Upper lobe of left lung (tissue), 6 donors: Measurements from ENCODE around the gene ZNF124. TPM values are rescaled to one million over a fixed set of nuclear protein-coding genes. Genes with fewer than 3 reads are reported as not detected.
"Not testable (repeated sequence)": the region's sequence is repeated elsewhere in the genome, so short reads cannot be mapped to it uniquely, and the experiment has no call there.

Experiments
- ATAC-seq, 2 donors: fragments of 200-7000 bp; cut with Tn5 transposase; one replicate each; pipeline ENCODE4 v1.9.1; 2022; ENCODE audit warnings: mild to moderate bottlenecking in 2 of 2, moderate library complexity in 2 of 2; ENCODE audit not compliant: low FRiP score in 2 of 2
- DNase-seq, 2 donors: peaks; one replicate each; pipeline ENCODE4 v3.0.0-alpha.2; 2019 to 2020
- H3K27ac ChIP-seq, 4 donors: fragments of 200-600 bp; sonication (generic); one replicate each; pipeline ENCODE4 v1.5.1; 2016 to 2019
- H3K27me3 ChIP-seq, 4 donors: fragments of 200-600 bp; sonication (generic); one replicate each; pipeline ENCODE4 v1.5.1; 2017 to 2019
- H3K36me3 ChIP-seq, 4 donors: fragments of 200-600 bp; sonication (generic); one replicate each; pipeline ENCODE4 v1.5.1; 2016 to 2019
- H3K4me1 ChIP-seq, 4 donors: fragments of 200-600 bp; sonication (generic); one replicate each; pipeline ENCODE4 v1.5.1; 2018 to 2019
- H3K4me3 ChIP-seq, 4 donors: fragments of 200-600 bp; sonication (generic); one replicate each; pipeline ENCODE4 v1.5.1; 2017 to 2019; ENCODE audit warnings: mild to moderate bottlenecking in 2 of 4, moderate library complexity in 1 of 4
- H3K9me3 ChIP-seq, 4 donors: fragments of 200-600 bp; sonication (generic); one replicate each; pipeline ENCODE4 v1.5.1; 2018 to 2019
- CTCF ChIP-seq, 6 experiments: fragments of 450-650 bp in 4 of 6; fragments of 200-600 bp in 2 of 6; sonication (generic) in 2 of 6; IDR thresholded peaks; one replicate each; pipeline ENCODE4 v1.5.1; 2016 to 2019; ENCODE audit warnings: antibody characterized with exemption in 6 of 6
- EP300 ChIP-seq, 4 donors: sonication (generic); formaldehyde crosslinking; IDR thresholded peaks; one replicate each; pipeline ENCODE4 v1.5.1; 2017; ENCODE audit warnings: antibody characterized with exemption in 4 of 4, control low read depth in 2 of 4
- POLR2A ChIP-seq, 4 donors: fragments of 450-650 bp; IDR thresholded peaks; one replicate each; pipeline ENCODE4 v1.5.1; 2016 to 2017; ENCODE audit warnings: antibody characterized with exemption in 4 of 4, mild to moderate bottlenecking in 2 of 4
- POLR2AphosphoS5 ChIP-seq, 2 donors: sonication (generic); formaldehyde crosslinking; IDR thresholded peaks; one replicate each; pipeline ENCODE4 v1.5.1; 2017; ENCODE audit warnings: antibody characterized with exemption in 2 of 2
- WGBS, 2 donors: methylation state at CpG; one replicate each; pipeline ENCODE4 v1.1.5; 2017 to 2018; 5-methylcytosine and 5-hydroxymethylcytosine counted together
- total RNA-seq, 6 donors: library from RNA; depleted of rRNA in 4 of 6; stranded (reverse); fragments of >200 nt in 4 of 6; gene quantifications; one replicate each; pipeline versions ENCODE4 v1.1.0 to v1.2.1, GENCODE V29; 2016 to 2021
- donor health status: DM: no; HTN: no; CAD: no; lungs with moderate emphysema.
- donor health status: DM: no; HTN: yes; CAD: no; lungs with severe emphysema.

ZNF124 gene
- total RNA-seq, result 10 to 100 TPM in 5 of 6 donors, 1 to 10 TPM in 1; 8.7 to 34.6 (median 27.6) TPM

DNA sequence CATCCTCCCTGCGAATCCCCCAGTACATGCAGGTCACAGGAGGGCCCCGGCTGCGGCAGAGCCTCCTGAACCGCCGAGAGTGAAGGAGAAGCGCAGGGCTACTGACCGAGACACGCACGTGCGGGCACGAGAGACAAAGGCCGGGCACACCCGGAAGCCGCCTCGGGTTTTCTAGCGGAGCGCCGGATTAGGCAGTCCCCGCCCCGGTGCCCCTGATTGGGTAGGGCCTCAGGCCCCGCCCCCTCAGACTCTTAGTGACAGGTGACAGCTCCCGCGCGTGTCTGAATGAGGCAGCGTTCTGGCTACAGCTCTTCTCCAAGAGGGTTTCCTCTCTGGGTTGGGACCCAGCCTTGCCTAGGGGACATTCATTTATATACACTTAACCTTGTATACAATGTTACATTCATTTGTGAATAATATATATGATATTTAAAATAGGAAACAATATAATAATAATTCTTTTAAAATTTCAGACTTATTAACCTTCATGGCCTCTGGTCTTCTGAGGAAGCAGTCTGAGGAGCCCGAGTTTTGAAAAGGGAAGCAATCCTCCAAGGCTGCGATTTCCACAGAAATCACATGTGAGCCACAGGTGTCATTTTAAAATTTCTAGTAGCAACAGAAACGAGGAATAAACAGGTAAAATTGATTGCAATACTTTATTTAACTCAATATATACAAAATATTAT, at the start of gene ZNF124:
TSS of gene ZNF124 (minus strand) at position 146 of the 689 bp plus-strand sequence. CDS start at position 3, 143 bp downstream.
- H3K9me3 ChIP-seq, H3K4me3 ChIP-seq, H3K36me3 ChIP-seq, H3K27me3 ChIP-seq, DNase-seq, H3K27ac ChIP-seq, H3K4me1 ChIP-seq: not testable (repeated sequence)
- WGBS, 2 donors, result 23 to 32% methylated on average over 3 of the region's 28 CpGs
- peak; percentile 99 to 100 for ATAC-seq

GRCh38 chr1:247220280-247220679, 48.5 kb upstream of the ZNF124 start:
- not testable (repeated sequence) for H3K27me3 ChIP-seq, H3K36me3 ChIP-seq, ATAC-seq, H3K9me3 ChIP-seq, H3K27ac ChIP-seq, H3K4me1 ChIP-seq, H3K4me3 ChIP-seq
- DNase-seq, result peak in 1 of 2 donors; percentile 51
- WGBS, 2 donors, result 99% methylated on average over 14 of the region's 30 CpGs; no CpG with 5 or more reads in 1 of the 2 donors

- ATAC-seq (no peak), DNase-seq (no peak)
- Histone ChIP-seq H3K27me3 (no peaks in the 10 kb centered on the region), H3K4me3 (no peak overlapping the region), H3K4me1 (no peaks in the 10 kb centered on the region), H3K9me3 (no peaks in the 10 kb centered on the region), H3K27ac (no peak overlapping the region), H3K36me3 (no peaks in the 10 kb centered on the region)
- 71 to 74% methylated on average over 5 to 6 of the region's 6 CpGs for WGBS, 2 donors
- TF ChIP-seq POLR2AphosphoS5 (IDR thresholded peaks at IDR 0.05), result no peak
- TF ChIP-seq POLR2A (IDR thresholded peaks at IDR 0.05), result no peak
- no peak for TF ChIP-seq CTCF (IDR thresholded peaks at IDR 0.05)
- no peak for TF ChIP-seq EP300 (IDR thresholded peaks at IDR 0.05)
These were observed 46.4 kb upstream of the ZNF124 start for GRCh38 chr1:247218121-247218651.

DNA sequence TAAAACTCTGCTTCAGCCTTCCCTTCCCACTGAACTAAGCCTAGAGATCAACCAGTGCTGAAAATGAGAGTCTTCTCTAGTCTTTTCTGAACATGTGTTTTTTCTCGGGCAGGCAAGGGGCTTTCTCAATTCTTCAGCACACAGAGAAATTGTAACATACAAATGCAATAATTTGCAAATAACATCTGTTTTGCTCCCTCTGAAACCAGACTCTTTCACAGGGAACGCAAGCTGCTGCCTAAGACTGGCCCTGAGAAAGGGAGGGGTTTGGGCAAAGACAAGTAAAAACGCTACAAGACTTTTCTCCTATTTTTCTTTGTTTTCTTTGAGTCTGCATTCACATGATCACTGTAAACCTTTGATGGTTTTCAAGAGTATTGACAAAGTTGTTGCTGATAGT, 44.4 kb upstream of the ZNF124 start:
- no peaks in the 10 kb centered on the region for H3K27me3 ChIP-seq
- H3K27ac ChIP-seq, result no peak overlapping the region
- no peak overlapping the region for H3K4me3 ChIP-seq
- TF ChIP-seq POLR2A (IDR thresholded peaks at IDR 0.05) (no peak), CTCF (IDR thresholded peaks at IDR 0.05) (no peak), EP300 (IDR thresholded peaks at IDR 0.05) (no peak), POLR2AphosphoS5 (IDR thresholded peaks at IDR 0.05) (no peak)
- H3K9me3 ChIP-seq, result no peaks in the 10 kb centered on the region
- 61 to 74% methylated on average over 3 of the region's 3 CpGs for WGBS, 2 donors
- no peaks in the 10 kb centered on the region for H3K36me3 ChIP-seq
- H3K4me1 ChIP-seq, result peaks cover 0 to 2% (median under 1%) of the 10 kb centered on the region in 4 donors
- no peak for ATAC-seq
- no peak for DNase-seq

- no peak for DNase-seq
- TF ChIP-seq POLR2A (IDR thresholded peaks at IDR 0.05), result no peak
- TF ChIP-seq CTCF (IDR thresholded peaks at IDR 0.05), result no peak
- no peak for TF ChIP-seq POLR2AphosphoS5 (IDR thresholded peaks at IDR 0.05)
- no peak for TF ChIP-seq EP300 (IDR thresholded peaks at IDR 0.05)
- Histone ChIP-seq H3K27ac (no peak overlapping the region), H3K27me3 (no peaks in the 10 kb centered on the region), H3K9me3 (no peaks in the 10 kb centered on the region), H3K4me3 (no peak overlapping the region), H3K4me1 (peaks cover 14 to 25% (median 20%) of the 10 kb centered on the region in 4 donors), H3K36me3 (no peaks in the 10 kb centered on the region)
- 54 to 75% methylated on average over 1 of the region's 1 CpG for WGBS, 2 donors
- no peak for ATAC-seq
These were observed 41.1 kb upstream of the ZNF124 start for GRCh38 chr1:247212627-247213617.
